ENCODE measurements around the gene ATP8A2. TPM values are rescaled to one million over a fixed set of nuclear protein-coding genes. Genes with fewer than 3 reads are reported as not detected.

ATP8A2 gene
- total RNA-seq, 1 experiment from 2014 or later: 5.2 TPM

GRCh38 chr13:26042785-26043184 is 671.0 kb downstream of the ATP8A2 start:
- no peaks in the 10 kb centered on the region for H3K27me3 Mint-ChIP-seq (ENCODE audit: low read depth)
- H3K4me3 Mint-ChIP-seq: no peak overlapping the region
- DNase-seq (ENCODE audit: low spot score): no peak
- peaks cover 26% of the 10 kb centered on the region for H3K36me3 Mint-ChIP-seq
- no peak overlapping the region for H3K27ac Mint-ChIP-seq
- ChIA-PET POLR2A (no interaction called here), CTCF (interaction anchor here (0.6 to 1.3 kb wide), 3 partner anchors 9 to 32 kb away, joined by 3 read pairs; partner anchors contain the start of gene SHISA2)
- ATAC-seq: no peak
- H3K9me3 Mint-ChIP-seq: no peaks in the 10 kb centered on the region
- TF ChIP-seq STAT6 (CRISPR knock-in tag; conservative IDR thresholded peaks at IDR 0.05; ENCODE audit: low read depth) (no peak), ZNF423 (CRISPR knock-in tag; IDR thresholded peaks at IDR 0.05) (no peak), IRF1 (CRISPR knock-in tag; IDR thresholded peaks at IDR 0.05) (no peak), ZSCAN18 (CRISPR knock-in tag; IDR thresholded peaks at IDR 0.05) (no peak), JUN (CRISPR knock-in tag; IDR thresholded peaks at IDR 0.05) (no peak)
- TF ChIP-seq, protein P1, sequence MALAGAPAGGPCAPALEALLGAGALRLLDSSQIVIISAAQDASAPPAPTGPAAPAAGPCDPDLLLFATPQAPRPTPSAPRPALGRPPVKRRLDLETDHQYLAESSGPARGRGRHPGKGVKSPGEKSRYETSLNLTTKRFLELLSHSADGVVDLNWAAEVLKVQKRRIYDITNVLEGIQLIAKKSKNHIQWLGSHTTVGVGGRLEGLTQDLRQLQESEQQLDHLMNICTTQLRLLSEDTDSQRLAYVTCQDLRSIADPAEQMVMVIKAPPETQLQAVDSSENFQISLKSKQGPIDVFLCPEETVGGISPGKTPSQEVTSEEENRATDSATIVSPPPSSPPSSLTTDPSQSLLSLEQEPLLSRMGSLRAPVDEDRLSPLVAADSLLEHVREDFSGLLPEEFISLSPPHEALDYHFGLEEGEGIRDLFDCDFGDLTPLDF (CRISPR knock-in tag; IDR thresholded peaks at IDR 0.05): no peak
- TF ChIP-seq, protein P2, sequence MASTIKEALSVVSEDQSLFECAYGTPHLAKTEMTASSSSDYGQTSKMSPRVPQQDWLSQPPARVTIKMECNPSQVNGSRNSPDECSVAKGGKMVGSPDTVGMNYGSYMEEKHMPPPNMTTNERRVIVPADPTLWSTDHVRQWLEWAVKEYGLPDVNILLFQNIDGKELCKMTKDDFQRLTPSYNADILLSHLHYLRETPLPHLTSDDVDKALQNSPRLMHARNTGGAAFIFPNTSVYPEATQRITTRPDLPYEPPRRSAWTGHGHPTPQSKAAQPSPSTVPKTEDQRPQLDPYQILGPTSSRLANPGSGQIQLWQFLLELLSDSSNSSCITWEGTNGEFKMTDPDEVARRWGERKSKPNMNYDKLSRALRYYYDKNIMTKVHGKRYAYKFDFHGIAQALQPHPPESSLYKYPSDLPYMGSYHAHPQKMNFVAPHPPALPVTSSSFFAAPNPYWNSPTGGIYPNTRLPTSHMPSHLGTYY (CRISPR knock-in tag; IDR thresholded peaks at IDR 0.05): no peak
- TF ChIP-seq, protein P3, sequence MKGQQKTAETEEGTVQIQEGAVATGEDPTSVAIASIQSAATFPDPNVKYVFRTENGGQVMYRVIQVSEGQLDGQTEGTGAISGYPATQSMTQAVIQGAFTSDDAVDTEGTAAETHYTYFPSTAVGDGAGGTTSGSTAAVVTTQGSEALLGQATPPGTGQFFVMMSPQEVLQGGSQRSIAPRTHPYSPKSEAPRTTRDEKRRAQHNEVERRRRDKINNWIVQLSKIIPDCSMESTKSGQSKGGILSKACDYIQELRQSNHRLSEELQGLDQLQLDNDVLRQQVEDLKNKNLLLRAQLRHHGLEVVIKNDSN (CRISPR knock-in tag; IDR thresholded peaks at IDR 0.05): no peak
- TF ChIP-seq, protein P4, sequence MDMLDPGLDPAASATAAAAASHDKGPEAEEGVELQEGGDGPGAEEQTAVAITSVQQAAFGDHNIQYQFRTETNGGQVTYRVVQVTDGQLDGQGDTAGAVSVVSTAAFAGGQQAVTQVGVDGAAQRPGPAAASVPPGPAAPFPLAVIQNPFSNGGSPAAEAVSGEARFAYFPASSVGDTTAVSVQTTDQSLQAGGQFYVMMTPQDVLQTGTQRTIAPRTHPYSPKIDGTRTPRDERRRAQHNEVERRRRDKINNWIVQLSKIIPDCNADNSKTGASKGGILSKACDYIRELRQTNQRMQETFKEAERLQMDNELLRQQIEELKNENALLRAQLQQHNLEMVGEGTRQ (CRISPR knock-in tag; IDR thresholded peaks at IDR 0.05): no peak
- TF ChIP-seq, protein P5, sequence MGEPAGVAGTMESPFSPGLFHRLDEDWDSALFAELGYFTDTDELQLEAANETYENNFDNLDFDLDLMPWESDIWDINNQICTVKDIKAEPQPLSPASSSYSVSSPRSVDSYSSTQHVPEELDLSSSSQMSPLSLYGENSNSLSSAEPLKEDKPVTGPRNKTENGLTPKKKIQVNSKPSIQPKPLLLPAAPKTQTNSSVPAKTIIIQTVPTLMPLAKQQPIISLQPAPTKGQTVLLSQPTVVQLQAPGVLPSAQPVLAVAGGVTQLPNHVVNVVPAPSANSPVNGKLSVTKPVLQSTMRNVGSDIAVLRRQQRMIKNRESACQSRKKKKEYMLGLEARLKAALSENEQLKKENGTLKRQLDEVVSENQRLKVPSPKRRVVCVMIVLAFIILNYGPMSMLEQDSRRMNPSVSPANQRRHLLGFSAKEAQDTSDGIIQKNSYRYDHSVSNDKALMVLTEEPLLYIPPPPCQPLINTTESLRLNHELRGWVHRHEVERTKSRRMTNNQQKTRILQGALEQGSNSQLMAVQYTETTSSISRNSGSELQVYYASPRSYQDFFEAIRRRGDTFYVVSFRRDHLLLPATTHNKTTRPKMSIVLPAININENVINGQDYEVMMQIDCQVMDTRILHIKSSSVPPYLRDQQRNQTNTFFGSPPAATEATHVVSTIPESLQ (CRISPR knock-in tag; IDR thresholded peaks at IDR 0.05): no peak
- H3K4me1 Mint-ChIP-seq: no peaks in the 10 kb centered on the region

DNA sequence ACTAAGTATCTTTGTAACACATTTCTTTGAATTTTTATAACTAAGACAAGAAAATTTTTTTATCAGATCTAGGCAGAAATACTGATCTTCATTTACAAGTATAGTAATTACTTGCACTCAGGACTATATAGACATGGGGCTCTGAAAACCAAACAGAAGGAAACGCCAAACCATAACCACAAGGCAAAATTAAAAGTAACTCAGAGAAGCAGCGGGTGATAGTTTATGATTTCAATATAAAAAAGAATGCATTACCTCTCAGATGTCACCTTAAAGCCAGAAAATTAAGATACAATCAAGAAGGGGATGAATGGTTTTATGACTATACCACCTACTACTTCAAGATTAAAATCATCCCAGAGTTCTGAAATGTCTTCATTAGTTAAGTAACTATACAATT is 673.4 kb downstream of the ATP8A2 start:
- CTCF ChIA-PET: no interaction called here
- no peak for TF ChIP-seq NFATC4 (CRISPR knock-in tag; IDR thresholded peaks at IDR 0.05)
- TF ChIP-seq, protein P5 (CRISPR knock-in tag; IDR thresholded peaks at IDR 0.05): no peak
- TF ChIP-seq, protein P4 (CRISPR knock-in tag; IDR thresholded peaks at IDR 0.05): no peak
- no peak for TF ChIP-seq PRRX2 (CRISPR knock-in tag; IDR thresholded peaks at IDR 0.05)
- no peak for TF ChIP-seq PRDM15 (CRISPR knock-in tag; IDR thresholded peaks at IDR 0.05)

More for the DNA sequence above, 673.4 kb downstream of the ATP8A2 start:
- no peak overlapping the region for H3K27ac Mint-ChIP-seq
- ATAC-seq: no peak
- POLR2A ChIA-PET: no interaction called here
- peaks cover 19% of the 10 kb centered on the region for H3K27me3 Mint-ChIP-seq (ENCODE audit: low read depth)
- no peaks in the 10 kb centered on the region for H3K9me3 Mint-ChIP-seq
- no peak for DNase-seq (ENCODE audit: low spot score)
- H3K36me3 Mint-ChIP-seq: peaks cover 26% of the 10 kb centered on the region
- H3K4me1 Mint-ChIP-seq: peaks cover 12% of the 10 kb centered on the region
- no peak overlapping the region for H3K4me3 Mint-ChIP-seq

Measured in WTC11 (cell line).